Brain microvascular endothelial cell (primary cell): ENCODE data around the gene SSH2.
"Not testable (repeated sequence)": the region's sequence is repeated elsewhere in the genome, so short reads cannot be mapped to it uniquely, and the experiment has no call there.

Experiments used
- DNase-seq: peaks from one replicate; pipeline ENCODE4 v3.0.0-alpha.2; 2020
- H3K27ac ChIP-seq: fragments of 250-450 bp; sonication (Bioruptor Pico); 2 replicates; pipeline ENCODE4 v1.5.1; 2020; ENCODE audit warnings: mild to moderate bottlenecking, moderate library complexity
- H3K27me3 ChIP-seq: fragments of 250-450 bp; sonication (Bioruptor Pico); replicated peaks from 2 replicates; pipeline ENCODE4 v1.5.1; 2020; ENCODE audit warnings: mild to moderate bottlenecking
- H3K36me3 ChIP-seq: fragments of 250-450 bp; sonication (Bioruptor Pico); replicated peaks from 2 replicates; pipeline ENCODE4 v1.5.1; 2020; ENCODE audit warnings: mild to moderate bottlenecking
- H3K4me3 ChIP-seq: 2 replicates; pipeline ENCODE4 v1.5.1; 2011; ENCODE audit warnings: low read depth, mild to moderate bottlenecking, control low read depth, low read length, moderate library complexity
- CTCF ChIP-seq: IDR thresholded peaks from 2 replicates; pipeline ENCODE4 v1.5.1; 2011; ENCODE audit warnings: low read depth, mild to moderate bottlenecking, moderate library complexity, low read length, control low read depth, inconsistent platforms; ENCODE audit errors: missing control alignments
- in situ Hi-C: cut with HindIII; loops from 2 replicates; pipeline ENCODE4 v1.10.0; 2017; ENCODE audit warnings: low sequenced_read_pairs, low pct_ligation_motif_present

SSH2 gene

GRCh38 chr17:29728490-29728889, 201.5 kb downstream of the SSH2 start:
- no peak for TF ChIP-seq CTCF
- no peak overlapping the region for H3K27ac ChIP-seq
- in situ Hi-C loops = no loop called here

GRCh38 chr17:29726715-29727252, 203.2 kb downstream of the SSH2 start:
- Histone ChIP-seq H3K27ac (peak overlapping the region; percentile 48), H3K27me3 (no peaks in the 10 kb centered on the region), H3K4me3 (no peak overlapping the region), H3K36me3 (no peaks in the 10 kb centered on the region)
- DNase-seq = peak; percentile 60
- in situ Hi-C loops = no loop called here
- TF ChIP-seq CTCF = no peak

More at GRCh38 chr17:29728490-29728889, 201.5 kb downstream of the SSH2 start:
- Histone ChIP-seq H3K4me3 (no peak overlapping the region), H3K27me3 (no peaks in the 10 kb centered on the region), H3K36me3 (no peaks in the 10 kb centered on the region)
- no peak for DNase-seq

GRCh38 chr17:29725408-29725807, 204.6 kb downstream of the SSH2 start:
- H3K36me3 ChIP-seq, in situ Hi-C loops, DNase-seq, H3K27ac ChIP-seq, H3K4me3 ChIP-seq, H3K27me3 ChIP-seq: not testable (repeated sequence)

GRCh38 chr17:29723278-29724047, 206.6 kb downstream of the SSH2 start:
- H3K27ac ChIP-seq = no peak overlapping the region
- no peak overlapping the region for H3K4me3 ChIP-seq

GRCh38 chr17:29722411-29723198, 207.4 kb downstream of the SSH2 start:
- peak; percentile 51 for DNase-seq
- Histone ChIP-seq H3K27me3 (no peaks in the 10 kb centered on the region), H3K27ac (peak overlapping the region; percentile 58), H3K36me3 (no peaks in the 10 kb centered on the region), H3K4me3 (no peak overlapping the region)
- no peak for TF ChIP-seq CTCF
- in situ Hi-C loops = no loop called here

More at GRCh38 chr17:29723278-29724047, 206.6 kb downstream of the SSH2 start:
- TF ChIP-seq CTCF = no peak
- in situ Hi-C loops = no loop called here
- no peaks in the 10 kb centered on the region for H3K27me3 ChIP-seq
- H3K36me3 ChIP-seq = no peaks in the 10 kb centered on the region
- no peak for DNase-seq

- Histone ChIP-seq H3K27me3 (no peaks in the 10 kb centered on the region), H3K4me3 (no peak overlapping the region), H3K27ac (no peak overlapping the region), H3K36me3 (no peaks in the 10 kb centered on the region)
- no peak for DNase-seq
- in situ Hi-C loops = no loop called here
- TF ChIP-seq CTCF = no peak
Observed at GRCh38 chr17:29720551-29720950, 209.5 kb downstream of the SSH2 start.
